IPS-NIHi7 (cell line): ENCODE results near the gene CDIPT.

Source experiments
- DNase-seq: peaks from one replicate; pipeline ENCODE4 v3.0.0; 2012; ENCODE audit warnings: mixed read lengths; ENCODE audit errors: extremely low spot score

CDIPT gene

DNA sequence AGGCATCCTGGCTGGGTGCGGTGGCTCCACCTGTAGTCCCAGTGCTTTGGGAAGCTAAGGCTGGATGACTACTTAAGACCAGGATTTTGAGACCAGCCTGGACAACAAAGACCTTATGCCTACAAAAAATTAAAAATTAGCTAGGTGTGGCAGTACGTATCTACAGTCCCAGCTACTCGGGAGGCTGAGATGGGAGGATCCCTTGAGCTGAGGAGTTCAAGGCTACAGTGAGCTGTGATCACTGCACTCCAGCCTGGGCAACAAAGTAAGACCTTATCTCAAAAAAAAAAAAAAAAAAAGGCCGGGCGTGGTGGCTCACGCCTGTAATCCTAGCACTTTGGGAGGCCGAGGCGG lies 36.7 kb downstream of the CDIPT start:
- no peak for DNase-seq

DNA sequence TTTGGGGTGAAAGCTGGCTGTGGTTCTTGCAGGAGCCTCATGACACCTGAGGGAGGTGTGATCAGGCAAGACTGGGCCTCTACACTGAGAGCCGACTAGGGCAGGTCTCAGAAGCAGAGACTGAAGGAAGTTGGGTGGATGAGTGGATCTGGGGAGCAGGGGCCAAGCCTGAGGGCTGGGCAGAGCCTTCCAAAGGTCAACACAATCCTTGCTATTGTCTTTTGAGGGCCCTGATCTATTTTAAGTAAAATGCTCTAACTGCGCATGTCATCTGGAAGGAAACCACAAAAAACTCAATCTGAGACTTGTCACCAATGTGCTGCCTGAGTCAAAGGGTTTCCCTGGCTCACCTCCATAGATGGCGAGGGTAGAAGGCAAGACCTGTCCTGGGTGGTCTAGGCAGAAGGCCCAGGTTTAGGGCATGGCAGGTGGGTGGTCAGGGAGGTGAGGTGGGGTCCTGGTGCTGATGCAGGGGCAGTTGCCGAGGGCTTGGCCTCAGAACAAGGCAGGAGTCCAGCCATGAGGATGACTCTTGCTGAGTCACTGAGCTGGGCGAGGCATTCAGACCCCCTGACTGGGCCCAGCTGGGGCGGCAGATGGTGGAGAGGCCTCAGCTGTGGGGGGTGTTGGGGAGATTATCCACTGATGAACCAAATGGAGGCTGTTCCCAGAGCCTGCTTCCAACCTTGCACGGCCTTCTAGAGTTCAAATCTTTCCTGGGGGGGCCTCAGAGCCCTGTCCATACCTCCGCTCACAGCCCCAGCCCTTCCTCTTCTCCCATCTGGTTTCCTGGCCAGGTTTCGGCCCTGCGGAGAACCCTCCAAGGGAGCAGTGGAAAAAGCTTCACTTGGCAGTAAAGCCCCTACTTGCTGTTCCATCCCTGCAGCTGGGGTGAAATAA lies 37.6 kb downstream of the CDIPT start:
- no peak for DNase-seq

DNA sequence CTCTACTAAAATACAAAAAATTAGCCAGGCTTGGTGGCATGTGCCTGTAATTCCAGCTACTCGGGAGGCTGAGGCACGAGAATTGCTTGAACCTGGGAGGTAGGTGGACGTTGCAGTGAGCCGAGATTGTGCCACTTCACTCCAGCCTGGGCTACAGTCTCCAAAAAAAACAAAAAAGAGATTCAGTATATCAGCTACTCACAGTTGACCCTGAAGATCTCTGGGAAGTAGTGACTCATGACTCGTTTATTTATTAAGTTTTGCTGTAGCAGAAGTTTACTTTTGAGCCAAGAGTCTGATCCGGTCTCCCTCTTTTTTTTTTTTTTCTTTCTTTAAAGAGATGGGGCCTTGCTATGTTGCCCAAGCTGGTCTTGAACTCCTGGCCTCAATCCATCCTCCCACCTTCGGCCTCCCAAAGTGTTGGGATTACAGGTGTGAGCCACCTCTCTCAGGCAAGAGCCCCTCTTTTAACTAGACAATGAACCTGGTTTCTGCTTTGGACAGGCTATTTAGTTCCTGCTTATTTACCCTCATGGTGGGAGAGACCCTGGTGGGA lies 38.4 kb downstream of the CDIPT start:
- DNase-seq = no peak

GRCh38 chr16:29821643-29822115 lies 41.3 kb downstream of the CDIPT start:
- no peak for DNase-seq

GRCh38 chr16:29820730-29821642 lies 42.0 kb downstream of the CDIPT start:
- DNase-seq = no peak

GRCh38 chr16:29820271-29820701 lies 42.7 kb downstream of the CDIPT start, which contains the start of gene MVP:
TSS of gene MVP (plus strand) at chr16:29820462. CDS start at chr16:29830550, 10,088 bp downstream.
- DNase-seq = no peak

DNA sequence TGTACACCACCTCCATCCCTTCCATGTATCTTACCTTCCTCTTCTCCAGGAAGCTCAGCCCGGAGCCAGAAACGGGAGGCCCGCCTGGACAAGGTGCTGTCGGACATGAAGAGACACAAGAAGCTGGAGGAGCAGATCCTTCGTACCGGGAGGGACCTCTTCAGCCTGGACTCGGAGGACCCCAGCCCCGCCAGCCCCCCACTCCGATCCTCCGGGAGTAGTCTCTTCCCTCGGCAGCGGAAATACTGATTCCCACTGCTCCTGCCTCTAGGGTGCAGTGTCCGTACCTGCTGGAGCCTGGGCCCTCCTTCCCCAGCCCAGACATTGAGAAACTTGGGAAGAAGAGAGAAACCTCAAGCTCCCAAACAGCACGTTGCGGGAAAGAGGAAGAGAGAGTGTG lies 43.5 kb downstream of the CDIPT start:
- DNase-seq = no peak

DNA sequence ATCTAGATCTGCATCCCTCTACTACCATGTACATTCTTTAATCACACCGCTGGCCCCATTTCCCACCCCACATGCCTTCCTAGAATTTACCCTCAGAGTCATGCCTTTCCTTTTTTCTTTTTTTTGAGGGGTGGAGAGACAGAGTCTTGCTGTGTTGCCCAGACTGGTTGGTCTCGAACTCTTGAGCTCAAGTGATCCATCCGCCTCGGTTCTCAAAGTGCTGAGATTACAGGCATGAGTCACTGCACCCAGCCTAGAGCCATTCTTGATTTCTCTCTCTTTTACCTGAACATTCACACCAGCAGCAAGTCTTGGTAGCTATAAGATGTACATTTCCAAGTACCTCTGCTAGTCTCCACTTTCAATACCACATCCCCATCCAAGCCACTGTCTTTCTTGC lies 44.9 kb downstream of the CDIPT start:
- no peak for DNase-seq

GRCh38 chr16:29816694-29817441 lies 46.2 kb downstream of the CDIPT start:
- peak; percentile 69 for DNase-seq

- DNase-seq = peak; percentile 90
Observed at GRCh38 chr16:29815793-29816693, 47.0 kb downstream of the CDIPT start, which contains the start of gene PAGR1. TSS of gene PAGR1 (plus strand) at chr16:29816152. CDS start at chr16:29816526, 374 bp downstream.

DNA sequence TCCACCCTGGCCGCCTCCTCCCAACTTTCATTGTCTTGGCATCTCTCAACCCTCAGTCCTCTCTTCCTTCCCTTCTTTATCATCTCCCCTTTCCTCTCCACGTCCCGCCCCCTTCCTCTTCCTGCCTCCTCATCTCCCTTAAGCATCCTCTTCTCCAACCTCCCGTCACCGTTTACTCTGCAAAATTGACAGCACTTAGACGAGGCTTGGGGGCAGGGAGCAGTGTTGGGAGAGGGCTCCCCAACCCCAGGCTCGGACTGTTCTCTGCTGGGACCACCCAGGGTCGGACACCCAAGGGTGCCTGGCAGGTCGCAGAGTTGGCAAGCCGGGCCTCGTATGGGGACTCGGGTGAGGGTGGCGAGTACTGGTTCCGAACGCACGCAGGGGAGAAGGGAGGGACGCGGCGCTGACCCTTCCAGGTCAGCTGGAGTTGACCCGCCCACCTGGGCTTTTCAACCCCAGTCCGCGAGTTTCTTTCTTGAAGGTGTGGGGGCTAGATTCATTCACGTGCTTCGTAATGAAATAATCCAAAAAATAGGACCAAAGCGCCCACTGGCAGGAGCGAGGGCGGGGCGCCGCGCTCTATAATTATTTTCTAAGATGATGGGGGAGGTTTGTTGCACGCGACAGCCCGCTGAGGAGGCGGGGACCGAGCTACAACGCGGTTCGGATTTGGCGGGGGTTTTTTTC lies 47.8 kb downstream of the CDIPT start:
- no peak for DNase-seq

DNA sequence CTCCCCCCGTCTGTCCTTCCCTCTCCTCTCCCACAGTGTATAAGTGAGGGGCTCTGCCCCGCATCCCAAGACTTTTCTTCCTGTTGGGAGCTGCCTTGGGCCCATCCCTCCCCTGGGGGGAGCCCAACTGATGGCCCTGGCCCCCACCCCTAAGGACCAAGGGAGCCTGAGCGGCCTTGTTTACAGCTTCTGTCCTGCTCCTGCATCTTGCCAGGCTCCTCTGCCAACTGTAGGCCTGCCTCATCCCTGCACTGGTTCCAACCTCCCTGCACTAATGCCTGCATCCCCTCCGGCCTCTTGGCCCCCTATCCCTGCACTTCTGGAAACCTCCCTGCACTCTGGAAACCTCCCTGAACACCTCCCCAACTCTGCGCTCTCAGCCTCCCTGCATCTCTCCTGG lies 48.4 kb downstream of the CDIPT start:
- DNase-seq = no peak

GRCh38 chr16:29813644-29814562 lies 49.1 kb downstream of the CDIPT start:
- DNase-seq = no peak

DNA sequence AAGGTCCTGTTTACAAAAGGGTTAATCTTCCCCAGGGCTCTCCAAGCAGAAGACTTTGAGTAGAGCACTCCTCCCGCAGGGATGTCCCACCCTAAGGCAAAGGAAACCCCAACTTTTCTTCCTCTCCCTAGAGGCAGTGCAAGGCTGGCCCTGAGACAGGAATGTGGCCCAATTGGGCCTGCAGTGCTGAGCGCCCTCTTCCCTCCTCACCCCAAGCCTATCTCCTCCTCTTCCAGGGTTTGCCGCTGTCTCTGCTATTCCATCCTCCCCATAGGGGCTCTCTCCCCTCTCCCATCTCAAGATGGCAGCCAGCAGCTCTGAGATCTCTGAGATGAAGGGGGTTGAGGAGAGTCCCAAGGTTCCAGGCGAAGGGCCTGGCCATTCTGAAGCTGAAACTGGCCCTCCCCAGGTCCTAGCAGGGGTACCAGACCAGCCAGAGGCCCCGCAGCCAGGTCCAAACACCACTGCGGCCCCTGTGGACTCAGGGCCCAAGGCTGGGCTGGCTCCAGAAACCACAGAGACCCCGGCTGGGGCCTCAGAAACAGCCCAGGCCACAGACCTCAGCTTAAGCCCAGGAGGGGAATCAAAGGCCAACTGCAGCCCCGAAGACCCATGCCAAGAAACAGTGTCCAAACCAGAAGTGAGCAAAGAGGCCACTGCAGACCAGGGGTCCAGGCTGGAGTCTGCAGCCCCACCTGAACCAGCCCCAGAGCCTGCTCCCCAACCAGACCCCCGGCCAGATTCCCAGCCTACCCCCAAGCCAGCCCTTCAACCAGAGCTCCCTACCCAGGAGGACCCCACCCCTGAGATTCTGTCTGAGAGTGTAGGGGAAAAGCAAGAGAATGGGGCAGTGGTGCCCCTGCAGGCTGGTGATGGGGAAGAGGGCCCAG lies 50.0 kb downstream of the CDIPT start:
- no peak for DNase-seq

DNA sequence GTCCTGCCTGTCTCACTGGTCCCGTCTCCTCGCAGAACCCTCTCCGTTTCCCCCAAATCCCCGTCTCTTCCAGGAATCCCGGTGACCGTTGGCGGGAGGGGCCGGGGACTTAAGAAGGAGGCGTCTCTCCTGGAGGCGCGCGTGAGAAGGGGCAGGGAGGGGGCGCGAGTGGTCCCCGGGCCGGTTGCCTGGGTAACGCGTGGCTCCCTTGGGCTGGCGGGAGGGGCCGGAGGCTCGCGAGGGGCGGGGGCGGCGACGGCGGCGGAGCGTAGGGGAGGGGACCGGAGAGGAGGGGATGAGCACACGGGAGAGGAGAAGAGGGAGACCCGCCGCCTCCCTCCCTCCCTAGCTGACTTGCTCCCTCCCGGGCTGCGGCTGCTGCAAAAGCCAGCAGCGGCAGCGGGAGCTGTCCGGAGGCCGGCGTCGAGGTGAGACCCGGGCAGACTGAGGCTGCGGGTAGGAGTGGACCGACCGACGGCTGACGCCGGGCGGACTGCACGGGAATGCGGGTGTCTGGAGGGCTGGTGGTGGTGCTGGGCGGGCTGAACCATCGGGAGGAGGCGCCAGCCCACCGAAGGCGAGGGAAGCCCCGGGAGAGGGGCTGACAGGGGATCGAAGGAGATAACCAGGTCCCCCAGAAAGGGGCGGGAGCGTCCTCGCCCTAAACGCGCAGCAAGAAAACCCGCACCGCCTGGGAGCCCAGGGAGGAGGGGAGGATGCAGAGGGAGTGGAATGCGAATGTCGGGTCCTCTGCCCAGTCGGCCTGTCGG lies 50.9 kb downstream of the CDIPT start, which contains the start of gene PRRT2:
TSS of gene PRRT2 (plus strand) at position 298 of the 770 bp plus-strand sequence. CDS start 862 bp downstream, outside the sequence.
- peak; percentile 60 for DNase-seq

DNA sequence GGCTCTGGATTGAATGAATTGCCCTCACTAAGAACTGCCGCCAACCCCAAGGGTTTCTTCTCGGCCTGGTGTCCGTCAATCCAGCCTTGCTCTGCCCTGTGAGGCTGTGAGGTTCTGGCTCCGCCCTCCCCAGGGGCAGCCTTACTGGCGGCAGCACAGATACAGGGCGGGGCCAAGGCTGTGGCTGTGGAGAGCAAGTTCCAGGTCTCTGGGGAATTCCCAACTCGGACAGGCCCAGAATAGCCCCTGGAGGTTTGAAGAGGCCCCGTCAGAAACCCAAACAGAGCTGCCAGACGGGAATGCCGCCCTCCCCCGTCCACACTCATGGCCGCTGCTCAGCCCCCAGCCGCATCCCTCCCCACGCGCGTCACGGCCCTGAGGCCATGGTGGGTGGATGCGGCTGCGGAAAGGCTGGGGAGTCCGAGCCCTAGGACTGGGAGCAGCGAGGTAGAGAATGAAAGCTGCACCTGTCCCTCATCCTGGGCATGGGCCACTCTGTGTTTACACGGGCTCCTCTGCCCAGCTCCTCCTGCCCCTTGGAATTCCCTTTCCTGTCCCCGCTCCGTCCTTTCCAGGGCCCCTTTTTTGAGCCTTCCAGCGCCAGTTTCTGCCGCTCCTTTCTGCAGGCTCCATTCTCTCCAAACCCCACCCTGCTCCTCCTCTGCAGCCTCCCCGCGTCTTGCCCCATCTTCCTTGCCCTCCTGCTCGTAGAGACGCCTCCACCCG lies 51.7 kb downstream of the CDIPT start:
- peak; percentile 87 for DNase-seq
